IMR-90 (cell line): ENCODE results near the gene USP9Y. TPM values are rescaled to one million over a fixed set of nuclear protein-coding genes. Genes with fewer than 3 reads are reported as not detected.

Experiments used
- ATAC-seq: fragments of 200-7000 bp; cut with Tn5 transposase; 2 replicates; pipeline ENCODE4 v1.9.1; 2020; ENCODE audit warnings: low read depth, mild to moderate bottlenecking, moderate library complexity
- BruUV-seq: library from RNA; stranded (reverse); fragments of 400-500 nt; replicated peaks from 2 replicates; lab custom pipeline; 2021; lab: Mats Ljungman, UMichigan
- CTCF ChIA-PET: fragments of 300-600 bp; formaldehyde crosslinking; extraction: SDS; loops from one replicate; lab custom pipeline; 2021; ENCODE audit warnings: antibody characterized with exemption; lab: Yijun Ruan, JAX
- POLR2A ChIA-PET: fragments of 300-600 bp; sonication (Branson Sonifier 250); formaldehyde crosslinking; loops from one replicate; lab custom pipeline; 2022; ENCODE audit warnings: antibody characterized with exemption; ENCODE audit not compliant: unreplicated experiment; lab: Charles Lee
- DNase-seq: peaks from one replicate; pipeline ENCODE4 v3.0.0; 2013
- H2AFZ ChIP-seq: replicated peaks from 2 replicates; pipeline ENCODE3; 2013; ENCODE audit warnings: low read length, mild to moderate bottlenecking; ENCODE audit not compliant: poor library complexity
- H2AK5ac ChIP-seq: 2 replicates; pipeline ENCODE4 v1.6.1; 2013; ENCODE audit warnings: low read depth, low read length, inconsistent platforms
- H2AK9ac ChIP-seq: replicated peaks from 2 replicates; pipeline ENCODE3; 2013; ENCODE audit warnings: mild to moderate bottlenecking, low read depth, low read length, moderate library complexity; ENCODE audit not compliant: poor library complexity
- H2BK120ac ChIP-seq: 2 replicates; pipeline ENCODE4 v1.6.1; 2013; ENCODE audit warnings: low read depth, low read length, inconsistent platforms
- H2BK15ac ChIP-seq: 3 replicates; pipeline ENCODE4 v1.6.1; 2013; ENCODE audit warnings: low read depth, low read length, inconsistent platforms
- H2BK20ac ChIP-seq: 2 replicates; pipeline ENCODE4 v1.6.1; 2013; ENCODE audit warnings: low read depth, mild to moderate bottlenecking, inconsistent platforms, low read length, moderate library complexity
- H2BK5ac ChIP-seq: 2 replicates; pipeline ENCODE4 v1.6.1; 2013; ENCODE audit warnings: mild to moderate bottlenecking, low read depth, low read length, inconsistent platforms; ENCODE audit not compliant: poor library complexity, severe bottlenecking
- H3K14ac ChIP-seq: replicated peaks from 2 replicates; pipeline ENCODE4 v1.6.1; 2013; ENCODE audit warnings: low read depth, low read length, inconsistent platforms
- H3K18ac ChIP-seq: 2 replicates; pipeline ENCODE4 v1.6.1; 2013; ENCODE audit warnings: low read depth, low read length, control low read depth
- H3K23ac ChIP-seq: 2 replicates; pipeline ENCODE4 v1.6.1; 2013; ENCODE audit warnings: low read depth, low read length, inconsistent platforms
- H3K27ac ChIP-seq: 2 replicates; pipeline ENCODE4 v1.5.1; 2013; ENCODE audit warnings: mild to moderate bottlenecking, control low read depth, low read length; ENCODE audit not compliant: insufficient read depth
- H3K27me3 ChIP-seq: 2 replicates; pipeline ENCODE4 v1.6.1; 2013; ENCODE audit warnings: low read length; ENCODE audit not compliant: control insufficient read depth, insufficient read depth
- H3K36me3 ChIP-seq: 2 replicates; pipeline ENCODE4 v1.6.1; 2013; ENCODE audit warnings: low read length, mixed read lengths; ENCODE audit not compliant: control insufficient read depth, insufficient read depth
- H3K4ac ChIP-seq: 2 replicates; pipeline ENCODE4 v1.6.1; 2013; ENCODE audit warnings: low read depth, low read length, inconsistent platforms
- H3K4me1 ChIP-seq: 2 replicates; pipeline ENCODE4 v1.6.1; 2013; ENCODE audit warnings: low read length, mixed read lengths; ENCODE audit not compliant: control insufficient read depth, insufficient read depth
- H3K4me2 ChIP-seq: 2 replicates; pipeline ENCODE4 v1.6.1; 2013; ENCODE audit warnings: low read depth, mild to moderate bottlenecking, control low read depth, low read length, moderate library complexity
- H3K4me3 ChIP-seq: 2 replicates; pipeline ENCODE4 v1.5.1; 2013; ENCODE audit warnings: low read depth, mild to moderate bottlenecking, control low read depth, low read length, moderate library complexity; ENCODE audit not compliant: insufficient read depth
- H3K56ac ChIP-seq: 2 replicates; pipeline ENCODE4 v1.6.1; 2013; ENCODE audit warnings: low read length, inconsistent platforms; ENCODE audit not compliant: insufficient read depth; ENCODE audit errors: extremely low read depth
- H3K79me1 ChIP-seq, 2 experiments: 2 replicates each; pipeline ENCODE4 v1.6.1; 2013; ENCODE audit warnings: low read length in 2 of 2, inconsistent platforms in 1 of 2, low read depth in 1 of 2
- H3K9ac ChIP-seq: 2 replicates; pipeline ENCODE4 v1.6.1; 2013; ENCODE audit warnings: low read depth, low read length, control low read depth
- H3K9me1 ChIP-seq: 2 replicates; pipeline ENCODE4 v1.6.1; 2013; ENCODE audit warnings: low read length, inconsistent platforms; ENCODE audit not compliant: insufficient read depth
- H3K9me3 ChIP-seq: 2 replicates; pipeline ENCODE4 v1.6.1; 2013; ENCODE audit warnings: low read length; ENCODE audit not compliant: control insufficient read depth, insufficient read depth
- H4K20me1 ChIP-seq: 2 replicates; pipeline ENCODE4 v1.6.1; 2013; ENCODE audit warnings: low read length, inconsistent platforms; ENCODE audit not compliant: insufficient read depth
- H4K5ac ChIP-seq: 2 replicates; pipeline ENCODE4 v1.6.1; 2013; ENCODE audit warnings: mild to moderate bottlenecking, low read depth, low read length, control low read depth
- H4K8ac ChIP-seq, 2 experiments: 2 replicates each; pipeline ENCODE4 v1.6.1; 2013; ENCODE audit warnings: low read depth in 2 of 2, low read length in 2 of 2, control low read depth in 1 of 2, inconsistent platforms in 1 of 2
- H4K91ac ChIP-seq: 2 replicates; pipeline ENCODE4 v1.6.1; 2013; ENCODE audit warnings: low read depth, low read length, inconsistent platforms; ENCODE audit not compliant: insufficient read depth
- CHD1 ChIP-seq: IDR thresholded peaks from 2 replicates; pipeline ENCODE4 v1.6.1; 2012; ENCODE audit warnings: low read depth, low read length, improper control_type of control experiment
- SMC3 ChIP-seq: fragments of 150-350 bp; IDR thresholded peaks from 2 replicates; pipeline ENCODE4 v1.6.1; 2016; ENCODE audit warnings: low read depth, mild to moderate bottlenecking, antibody characterized with exemption, low read length, moderate library complexity
- WGBS, 2 experiments: methylation state at CpG; one replicate each; pipeline versions ENCODE4 v1.1.5 to v1.1.7; 2013; ENCODE audit warnings: missing lambda C conversion rate in 2 of 2; ENCODE audit not compliant: insufficient read length in 1 of 2; ENCODE audit errors: extremely low coverage in 2 of 2; 5-methylcytosine and 5-hydroxymethylcytosine counted together
- dilution Hi-C: fragments of 300-500 bp; cut with HindIII; formaldehyde crosslinking; loops from one replicate; pipeline ENCODE4 v1.14.3; 2018; ENCODE audit warnings: low sequenced_read_pairs; ENCODE audit not compliant: unreplicated experiment
- in situ Hi-C: fragments of 300-500 bp; cut with MboI; formaldehyde crosslinking; loops from 3 replicates; pipeline ENCODE4 v1.14.3; 2019; ENCODE audit warnings: low sequenced_read_pairs, inconsistent platforms, mixed read lengths
- intact Hi-C: fragments of 100-400 bp; cut with micrococcal nuclease; formaldehyde crosslinking; loops from 2 replicates; pipeline ENCODE4 v1.10.0; 2022
- polyA plus RNA-seq, 3 experiments: library from polyadenylated mRNA; depleted of rRNA; stranded (reverse); fragments of >200 nt; gene quantifications; 2 replicates each; pipeline ENCODE4 v1.2.3, GENCODE V29; 2012; ENCODE audit warnings: low replicate concordance in 1 of 3
- total RNA-seq: library from RNA; depleted of rRNA; stranded (reverse); fragments of >200 nt; gene quantifications from 2 replicates; pipeline ENCODE4 v1.2.3, GENCODE V29; 2012
- TF ChIP-seq, protein P1 (sequence below): fragments of 150-350 bp; IDR thresholded peaks from 2 replicates; pipeline ENCODE4 v1.6.1; 2016; ENCODE audit warnings: low read depth, mild to moderate bottlenecking, low read length, moderate library complexity, borderline replicate concordance
- TF ChIP-seq, protein P2 (sequence below): fragments of 150-350 bp; IDR thresholded peaks from 2 replicates; pipeline ENCODE4 v1.6.1; 2017; ENCODE audit warnings: mild to moderate bottlenecking, antibody characterized with exemption, low read length, low read depth

Gene USP9Y
- total and polyA plus RNA-seq, 2 of the 4 experiments (the other 2 are of a cell fraction), result not detected

GRCh38 chrY:12841368-12841767 is 140.3 kb downstream of the USP9Y start:
- Histone ChIP-seq H3K4me3 (no peak overlapping the region), H4K5ac (no peak overlapping the region), H2BK20ac (no peak overlapping the region), H2BK5ac (no peak overlapping the region), H3K27me3 (no peaks in the 10 kb centered on the region), H3K36me3 (no peaks in the 10 kb centered on the region), H3K9ac (no peak overlapping the region), H3K79me1 (no peaks in the 10 kb centered on the region), H3K56ac (no peak overlapping the region), H4K20me1 (no peaks in the 10 kb centered on the region), H3K18ac (no peak overlapping the region), H2AFZ (no peak overlapping the region), H4K91ac (no peak overlapping the region), H2AK5ac (no peak overlapping the region), H3K23ac (no peak overlapping the region), H2BK15ac (no peak overlapping the region), H3K4ac (no peak overlapping the region), H2AK9ac (no peak overlapping the region), H3K4me2 (no peak overlapping the region), H4K8ac (no peak overlapping the region), H3K4me1 (no peaks in the 10 kb centered on the region), H3K27ac (no peak overlapping the region), H3K14ac (no peak overlapping the region), H3K9me1 (no peaks in the 10 kb centered on the region), H2BK120ac (no peak overlapping the region), H3K9me3 (no peaks in the 10 kb centered on the region)
- dilution Hi-C loops, result no loop called here
- intact Hi-C loops, result no loop called here
- TF ChIP-seq, protein P1, sequence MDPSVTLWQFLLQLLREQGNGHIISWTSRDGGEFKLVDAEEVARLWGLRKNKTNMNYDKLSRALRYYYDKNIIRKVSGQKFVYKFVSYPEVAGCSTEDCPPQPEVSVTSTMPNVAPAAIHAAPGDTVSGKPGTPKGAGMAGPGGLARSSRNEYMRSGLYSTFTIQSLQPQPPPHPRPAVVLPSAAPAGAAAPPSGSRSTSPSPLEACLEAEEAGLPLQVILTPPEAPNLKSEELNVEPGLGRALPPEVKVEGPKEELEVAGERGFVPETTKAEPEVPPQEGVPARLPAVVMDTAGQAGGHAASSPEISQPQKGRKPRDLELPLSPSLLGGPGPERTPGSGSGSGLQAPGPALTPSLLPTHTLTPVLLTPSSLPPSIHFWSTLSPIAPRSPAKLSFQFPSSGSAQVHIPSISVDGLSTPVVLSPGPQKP, result no peak
- TF ChIP-seq, protein P2, sequence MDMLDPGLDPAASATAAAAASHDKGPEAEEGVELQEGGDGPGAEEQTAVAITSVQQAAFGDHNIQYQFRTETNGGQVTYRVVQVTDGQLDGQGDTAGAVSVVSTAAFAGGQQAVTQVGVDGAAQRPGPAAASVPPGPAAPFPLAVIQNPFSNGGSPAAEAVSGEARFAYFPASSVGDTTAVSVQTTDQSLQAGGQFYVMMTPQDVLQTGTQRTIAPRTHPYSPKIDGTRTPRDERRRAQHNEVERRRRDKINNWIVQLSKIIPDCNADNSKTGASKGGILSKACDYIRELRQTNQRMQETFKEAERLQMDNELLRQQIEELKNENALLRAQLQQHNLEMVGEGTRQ, result no peak
- TF ChIP-seq SMC3 (no peak), CHD1 (no peak)
- no peak for ATAC-seq
- no peak for DNase-seq
- POLR2A ChIA-PET, result no interaction called here
- no CpG with 5 or more reads among the region's 2 CpGs for WGBS, 2 experiments
- no TSS peak for BruUV-seq
- CTCF ChIA-PET, result no interaction called here
- in situ Hi-C loops, result no loop called here
